B cell (primary cell): ENCODE data around the gene CCDC201. TPM values are rescaled to one million over a fixed set of nuclear protein-coding genes. Genes with fewer than 3 reads are reported as not detected.

ENCODE experiments used
- ATAC-seq: fragments of 200-7000 bp; cut with Tn5 transposase; one replicate; pipeline ENCODE4 v1.10.0; 2021; ENCODE audit warnings: low read depth, mild to moderate bottlenecking, moderate number of reproducible peaks, moderate library complexity
- CTCF ChIA-PET: fragments of 350-600 bp; sonication (Branson Sonifier 250); formaldehyde crosslinking; loops from one replicate; lab custom pipeline; 2021; ENCODE audit warnings: antibody characterized with exemption, inconsistent platforms; lab: Charles Lee
- POLR2A ChIA-PET: fragments of 350-600 bp; sonication (Branson Sonifier 250); formaldehyde crosslinking; loops from one replicate; lab custom pipeline; 2021; ENCODE audit warnings: antibody characterized with exemption; lab: Charles Lee
- DNase-seq: peaks from one replicate; pipeline ENCODE4 v3.0.0; 2013
- H2AFZ ChIP-seq: 2 replicates; pipeline ENCODE4 v1.6.1; 2012; ENCODE audit warnings: mild to moderate bottlenecking, low read depth, low read length; ENCODE audit not compliant: insufficient read depth, poor library complexity, severe bottlenecking
- H3K27ac ChIP-seq, 2 donors: 1 replicate in 1 of 2; 2 replicates in 1 of 2; pipeline ENCODE4 v1.5.1; 2012 to 2013; ENCODE audit warnings: low read length in 2 of 2, mild to moderate bottlenecking in 2 of 2, moderate library complexity in 1 of 2
- H3K27me3 ChIP-seq, 4 experiments: fragments of 200-600 bp in 1 of 4; sonication (generic) in 1 of 4; replicated peaks in 1 of 4; 1 replicate in 2 of 4; 2 replicates in 2 of 4; pipeline versions ENCODE4 v1.6.1 to v1.7.0; 2013 to 2016; ENCODE audit warnings: low read length in 3 of 4, mild to moderate bottlenecking in 2 of 4, mixed read lengths in 1 of 4, moderate library complexity in 1 of 4; ENCODE audit not compliant: insufficient read depth in 4 of 4, control insufficient read depth in 3 of 4; ENCODE audit errors: control extremely low read depth in 1 of 4
- H3K36me3 ChIP-seq, 2 experiments: replicated peaks in 1 of 2; 1 replicate in 1 of 2; 2 replicates in 1 of 2; pipeline versions ENCODE4 v1.6.1 to v1.7.1; 2013; ENCODE audit warnings: low read length in 1 of 2; ENCODE audit not compliant: insufficient read depth in 2 of 2, control insufficient read depth in 1 of 2; ENCODE audit errors: control extremely low read depth in 1 of 2, extremely low read depth in 1 of 2
- H3K4me1 ChIP-seq, 2 donors: fragments of 200-600 bp in 1 of 2; sonication (generic) in 1 of 2; 1 replicate in 1 of 2; 2 replicates in 1 of 2; pipeline versions ENCODE4 v1.5.1 to v1.6.1; 2013 to 2017; ENCODE audit warnings: low read length in 2 of 2; ENCODE audit not compliant: control insufficient read depth in 2 of 2, insufficient read depth in 2 of 2
- H3K4me2 ChIP-seq: replicated peaks from 2 replicates; pipeline ENCODE3; 2012; ENCODE audit warnings: mild to moderate bottlenecking, low read depth, low read length; ENCODE audit not compliant: poor library complexity, severe bottlenecking
- H3K4me3 ChIP-seq, 5 experiments: fragments of 200-600 bp in 1 of 5; sonication (generic) in 1 of 5; 1 replicate in 3 of 5; 2 replicates in 2 of 5; pipeline versions ENCODE4 v1.5.1 to v1.7.0; 2011 to 2016; ENCODE audit warnings: low read length in 4 of 5, mild to moderate bottlenecking in 4 of 5, low read depth in 2 of 5, control low read depth in 1 of 5, moderate library complexity in 1 of 5; ENCODE audit not compliant: insufficient read depth in 1 of 5; ENCODE audit errors: control extremely low read depth in 1 of 5, extremely low read depth in 1 of 5
- H3K79me2 ChIP-seq: fragments of 200-600 bp; sonication (generic); one replicate; pipeline ENCODE4 v1.6.0; 2016; ENCODE audit warnings: low read length; ENCODE audit not compliant: control insufficient read depth, insufficient read depth
- H3K9ac ChIP-seq: fragments of 200-600 bp; sonication (generic); 2 replicates; pipeline ENCODE4 v1.6.1; 2017; ENCODE audit warnings: mild to moderate bottlenecking, low read length, moderate library complexity
- H3K9me3 ChIP-seq, 3 donors: one replicate each; pipeline versions ENCODE4 v1.6.1 to v1.7.1; 2013; ENCODE audit warnings: low read length in 2 of 3; ENCODE audit not compliant: control insufficient read depth in 2 of 3, insufficient read depth in 1 of 3; ENCODE audit errors: control extremely low read depth in 1 of 3
- H4K20me1 ChIP-seq: 2 replicates; pipeline ENCODE4 v1.6.0; 2012; ENCODE audit warnings: mild to moderate bottlenecking, low read length; ENCODE audit not compliant: insufficient read depth, control insufficient read depth, poor library complexity, severe bottlenecking
- H3K27ac Mint-ChIP-seq: one replicate; pipeline ENCODE4 v1.8.0; 2021; ENCODE audit warnings: mixed read lengths
- H3K27me3 Mint-ChIP-seq: one replicate; pipeline ENCODE4 v1.8.0; 2021; ENCODE audit warnings: mixed read lengths
- H3K4me1 Mint-ChIP-seq: one replicate; pipeline ENCODE4 v1.8.0; 2021; ENCODE audit warnings: mixed read lengths
- H3K4me3 Mint-ChIP-seq: one replicate; pipeline ENCODE4 v1.8.0; 2021; ENCODE audit warnings: mixed read lengths
- H3K9me3 Mint-ChIP-seq: one replicate; pipeline ENCODE4 v1.8.0; 2022; ENCODE audit warnings: mixed read lengths; ENCODE audit not compliant: insufficient read depth
- CTCF ChIP-seq: fragments of 200-600 bp; IDR thresholded peaks from one replicate; pipeline ENCODE4 v1.8.0; 2022; ENCODE audit warnings: antibody characterized with exemption, mild to moderate bottlenecking
- EZH2 ChIP-seq: IDR thresholded peaks from 2 replicates; pipeline ENCODE4 v1.6.1; 2012; ENCODE audit warnings: borderline replicate concordance, low read depth, mild to moderate bottlenecking, moderate library complexity, low read length; ENCODE audit not compliant: insufficient read depth, poor library complexity, severe bottlenecking
- WGBS: methylation state at CpG from one replicate; pipeline ENCODE4 v1.1.5; 2013; ENCODE audit warnings: missing lambda C conversion rate; ENCODE audit not compliant: insufficient coverage; 5-methylcytosine and 5-hydroxymethylcytosine counted together
- intact Hi-C: fragments of 100-400 bp; cut with micrococcal nuclease; formaldehyde crosslinking; loops from one replicate; pipeline ENCODE4 v1.10.0; 2022
- polyA plus RNA-seq: library from polyadenylated mRNA; depleted of rRNA; stranded (reverse); fragments of >200 nt; gene quantifications from 2 replicates; pipeline ENCODE4 v1.2.3, GENCODE V29; 2012
- total RNA-seq, 2 donors: library from RNA; stranded (reverse); fragments of 120-200 nt in 1 of 2; gene quantifications; 1 replicate in 1 of 2; 2 replicates in 1 of 2; pipeline versions ENCODE4 v1.2.3 to v1.2.4, GENCODE V29; 2013 to 2022

Gene CCDC201
- total and polyA plus RNA-seq, 2 donors (not counting 1 experiment from before 2014, with no cell fraction given): not detected

- H3K4me1 Mint-ChIP-seq: peaks cover 2% of the 10 kb centered on the region
- peaks cover 0 to 29% (median 22%) of the 10 kb centered on the region in 4 experiments for H3K27me3 ChIP-seq
- no peaks in the 10 kb centered on the region for H3K9me3 ChIP-seq
- no peaks in the 10 kb centered on the region for H4K20me1 ChIP-seq
- H3K27ac Mint-ChIP-seq: no peak overlapping the region
- intact Hi-C loops: no loop called here
- H3K9me3 Mint-ChIP-seq: no peaks in the 10 kb centered on the region
- no peaks in the 10 kb centered on the region for H3K36me3 ChIP-seq
- H3K4me1 ChIP-seq: no peaks in the 10 kb centered on the region
- CTCF ChIA-PET: interaction anchor here (0.9 to 1.6 kb wide), 2 partner anchors 1276 to 1286 kb away, joined by 4 to 5 read pairs; no protein-coding TSS in a partner anchor
- H3K27me3 Mint-ChIP-seq: peaks cover 65% of the 10 kb centered on the region
- no peak overlapping the region for H3K4me2 ChIP-seq
- POLR2A ChIA-PET: no interaction called here
- no peak overlapping the region for H3K4me3 ChIP-seq
- WGBS: 52% methylated on average over 2 of the region's 5 CpGs
- no peak overlapping the region for H3K9ac ChIP-seq
- H3K79me2 ChIP-seq: no peaks in the 10 kb centered on the region
- ATAC-seq (no peak), DNase-seq (no peak)
- no peak overlapping the region for H3K27ac ChIP-seq
- TF ChIP-seq CTCF (no peak), EZH2 (no peak)
- H2AFZ ChIP-seq: no peak overlapping the region
- H3K4me3 Mint-ChIP-seq: no peak overlapping the region
Measured at GRCh38 chr7:45893374-45893995, 20.6 kb upstream of the CCDC201 start.

- Histone ChIP-seq H3K36me3 (no peaks in the 10 kb centered on the region), H3K79me2 (no peaks in the 10 kb centered on the region), H3K9ac (no peak overlapping the region), H3K9me3 (no peaks in the 10 kb centered on the region), H3K27me3 (peaks cover 0 to 39% (median 24%) of the 10 kb centered on the region in 4 experiments), H3K4me1 (no peaks in the 10 kb centered on the region), H2AFZ (no peak overlapping the region), H3K4me2 (no peak overlapping the region), H4K20me1 (no peaks in the 10 kb centered on the region), H3K4me3 (no peak overlapping the region), H3K27ac (no peak overlapping the region)
- POLR2A ChIA-PET: no interaction called here
- TF ChIP-seq EZH2 (no peak), CTCF (no peak)
- Mint-ChIP-seq H3K9me3 (no peaks in the 10 kb centered on the region), H3K4me1 (peaks cover 2% of the 10 kb centered on the region), H3K4me3 (no peak overlapping the region), H3K27me3 (peaks cover 67% of the 10 kb centered on the region), H3K27ac (no peak overlapping the region)
- intact Hi-C loops: no loop called here
- CTCF ChIA-PET: interaction anchor here (1.6 kb wide), 1 partner anchor 1287 kb away, joined by 5 read pairs; no protein-coding TSS in a partner anchor
- no peak for ATAC-seq
- whole genome bisulfite sequencing: 80% methylated on average over 4 of the region's 6 CpGs
- DNase-seq: no peak
Measured at GRCh38 chr7:45892407-45893035, 19.6 kb upstream of the CCDC201 start.
